Measurements from ENCODE around the gene SPOCD1. TPM values are rescaled to one million over a fixed set of nuclear protein-coding genes. Genes with fewer than 3 reads are reported as not detected.

Gene SPOCD1
- total RNA-seq, 4 donors from 2014 or later: 0.48 to 0.80 TPM; not detected in 2

DNA sequence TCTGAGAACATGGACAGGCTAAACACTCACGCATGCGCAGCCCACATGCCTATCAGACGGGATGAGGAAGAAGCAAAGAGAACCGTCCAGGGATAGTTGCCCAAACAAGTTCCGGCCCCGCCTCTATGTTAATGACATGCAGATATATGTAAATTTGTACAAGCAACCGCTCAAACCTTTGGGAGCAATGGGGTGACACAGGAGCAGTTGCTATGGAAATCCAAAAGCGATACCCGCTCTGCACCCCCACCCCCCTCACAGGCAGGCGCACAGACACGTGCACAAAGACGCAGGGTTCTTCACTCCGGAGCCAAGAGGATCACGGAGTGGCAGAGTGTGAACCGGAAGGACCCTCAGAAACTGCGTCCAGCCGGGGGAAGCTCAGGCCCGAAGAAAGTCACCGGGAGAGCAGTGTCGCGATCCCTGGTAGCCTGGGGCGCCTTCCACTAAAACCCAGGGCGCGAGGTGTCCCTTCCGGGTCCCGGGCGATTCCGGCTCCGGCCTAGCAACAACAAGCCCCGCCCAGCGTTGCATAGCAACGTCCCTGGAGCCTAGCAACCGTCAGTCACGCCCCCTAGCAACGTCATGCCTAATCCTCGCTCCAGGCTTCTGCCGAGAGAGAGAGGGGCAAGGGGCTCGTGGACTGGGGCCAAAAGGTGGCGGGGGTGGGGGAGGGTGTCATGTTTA is 27.5 kb downstream of the SPOCD1 start:
- in situ Hi-C loops (cut with MboI; ENCODE audit: low pct_ligation_motif_present in 1 of 4, low pct_unique_long_range_greater_than_20kb in 1 of 4, low sequenced_read_pairs in 3 of 4): loop anchor here (5.0 to 25.0 kb wide), 3 partner anchors 123 to 126 kb away; no protein-coding TSS in a partner anchor

DNA sequence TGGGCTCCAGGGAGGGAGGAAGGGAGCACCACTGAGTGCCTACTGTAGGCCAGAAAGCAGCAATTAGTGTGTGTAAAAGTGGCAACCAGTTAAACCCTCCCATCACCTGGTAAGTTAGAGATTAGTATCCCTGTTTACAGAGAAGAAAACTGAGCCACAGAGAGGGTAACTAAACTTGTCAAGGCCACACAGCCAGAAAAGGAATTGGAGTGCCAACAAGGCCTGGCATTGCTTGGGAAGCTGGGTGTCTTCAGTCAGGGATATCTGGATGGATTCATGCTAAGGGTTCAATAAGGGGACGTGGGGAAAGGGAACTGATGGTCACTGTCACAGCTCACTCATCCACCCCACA is 28.1 kb downstream of the SPOCD1 start:
- TF ChIP-seq EP300 (IDR thresholded peaks at IDR 0.05; ENCODE audit: low read depth): no peak
- TF ChIP-seq, protein P1, sequence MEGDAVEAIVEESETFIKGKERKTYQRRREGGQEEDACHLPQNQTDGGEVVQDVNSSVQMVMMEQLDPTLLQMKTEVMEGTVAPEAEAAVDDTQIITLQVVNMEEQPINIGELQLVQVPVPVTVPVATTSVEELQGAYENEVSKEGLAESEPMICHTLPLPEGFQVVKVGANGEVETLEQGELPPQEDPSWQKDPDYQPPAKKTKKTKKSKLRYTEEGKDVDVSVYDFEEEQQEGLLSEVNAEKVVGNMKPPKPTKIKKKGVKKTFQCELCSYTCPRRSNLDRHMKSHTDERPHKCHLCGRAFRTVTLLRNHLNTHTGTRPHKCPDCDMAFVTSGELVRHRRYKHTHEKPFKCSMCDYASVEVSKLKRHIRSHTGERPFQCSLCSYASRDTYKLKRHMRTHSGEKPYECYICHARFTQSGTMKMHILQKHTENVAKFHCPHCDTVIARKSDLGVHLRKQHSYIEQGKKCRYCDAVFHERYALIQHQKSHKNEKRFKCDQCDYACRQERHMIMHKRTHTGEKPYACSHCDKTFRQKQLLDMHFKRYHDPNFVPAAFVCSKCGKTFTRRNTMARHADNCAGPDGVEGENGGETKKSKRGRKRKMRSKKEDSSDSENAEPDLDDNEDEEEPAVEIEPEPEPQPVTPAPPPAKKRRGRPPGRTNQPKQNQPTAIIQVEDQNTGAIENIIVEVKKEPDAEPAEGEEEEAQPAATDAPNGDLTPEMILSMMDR (IDR thresholded peaks at IDR 0.05): no peak
- no peak for TF ChIP-seq POLR2AphosphoS5 (IDR thresholded peaks at IDR 0.05)
- TF ChIP-seq POLR2A (IDR thresholded peaks at IDR 0.05): no peak
- DNase-seq: no peak
- no peaks in the 10 kb centered on the region for H3K9me3 ChIP-seq
- intact Hi-C loops (cut with DNase I; ENCODE audit: low total_unique reads) (loop anchor here (2.0 to 10.0 kb wide), 2 partner anchors 125 to 223 kb away; no protein-coding TSS in a partner anchor), in situ Hi-C loops (cut with MboI; ENCODE audit: low pct_ligation_motif_present in 1 of 4, low pct_unique_long_range_greater_than_20kb in 1 of 4, low sequenced_read_pairs in 3 of 4) (loop anchor here (5.0 to 25.0 kb wide), 3 partner anchors 123 to 125 kb away; no protein-coding TSS in a partner anchor)
- H3K4me1 ChIP-seq: peaks cover 0 to 15% (median 6%) of the 10 kb centered on the region in 4 donors
- no peaks in the 10 kb centered on the region for H3K36me3 ChIP-seq
- peak overlapping the region in 1 of 4 donors; percentile 57 for H3K4me3 ChIP-seq
- WGBS, 2 donors (ENCODE audit: low coverage in 1 of 2): 33 to 50% methylated on average over 1 of the region's 1 CpG
- H3K27me3 ChIP-seq: no peaks in the 10 kb centered on the region
- peak overlapping the region; percentile 81 to 90 (median 88) for H3K27ac ChIP-seq

More for the DNA sequence above, 27.5 kb downstream of the SPOCD1 start:
- H3K27me3 ChIP-seq: no peaks in the 10 kb centered on the region
- WGBS, 2 donors (ENCODE audit: low coverage in 1 of 2): 1 to 6% methylated on average over 12 to 29 of the region's 39 CpGs
- TF ChIP-seq POLR2AphosphoS5 (IDR thresholded peaks at IDR 0.05): peak in 2 of 3 donors; percentile 59 to 61
- TF ChIP-seq, protein P1 (IDR thresholded peaks at IDR 0.05): no peak
- peak; percentile 58 for TF ChIP-seq POLR2A (IDR thresholded peaks at IDR 0.05)
- no peak for TF ChIP-seq EP300 (IDR thresholded peaks at IDR 0.05; ENCODE audit: low read depth)
- DNase-seq: peak; percentile 96
- H3K27ac ChIP-seq: peak overlapping the region; percentile 81 to 90 (median 88)
- no peaks in the 10 kb centered on the region for H3K36me3 ChIP-seq
- intact Hi-C loops (cut with DNase I; ENCODE audit: low total_unique reads): loop anchor here (2.0 to 10.0 kb wide), 2 partner anchors 125 to 223 kb away; no protein-coding TSS in a partner anchor
- H3K9me3 ChIP-seq: no peaks in the 10 kb centered on the region
- peak overlapping the region; percentile 41 to 66 (median 53) for H3K4me3 ChIP-seq
- H3K4me1 ChIP-seq: peaks cover 0 to 15% (median 6%) of the 10 kb centered on the region in 4 donors

DNA sequence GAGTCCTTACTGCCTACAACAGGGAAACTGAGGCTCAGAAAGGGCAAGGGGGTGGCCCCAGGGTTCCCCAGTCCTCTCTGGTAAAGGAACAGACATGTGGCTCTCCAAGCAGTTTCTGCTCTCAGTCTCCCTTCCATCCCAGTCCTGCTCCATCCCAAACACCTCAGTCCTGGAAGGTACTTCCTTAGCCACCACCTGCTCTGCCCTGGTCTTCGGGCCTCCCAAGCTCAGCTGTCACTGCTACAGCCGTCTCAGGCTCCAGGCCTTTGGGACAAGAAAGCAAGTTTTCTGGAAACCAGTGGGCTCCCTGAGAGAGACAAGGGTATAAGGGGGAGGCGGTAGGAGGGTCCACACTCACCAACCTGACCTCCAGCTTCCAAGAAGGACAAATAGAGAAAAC is 28.6 kb downstream of the SPOCD1 start:
- H3K4me3 ChIP-seq: no peak overlapping the region
- TF ChIP-seq POLR2AphosphoS5 (IDR thresholded peaks at IDR 0.05) (no peak), POLR2A (IDR thresholded peaks at IDR 0.05) (no peak), EP300 (IDR thresholded peaks at IDR 0.05; ENCODE audit: low read depth) (no peak)
- TF ChIP-seq, protein P1 (IDR thresholded peaks at IDR 0.05): no peak
- no peaks in the 10 kb centered on the region for H3K27me3 ChIP-seq
- no peaks in the 10 kb centered on the region for H3K36me3 ChIP-seq
- no peak for DNase-seq
- intact Hi-C loops (cut with DNase I; ENCODE audit: low total_unique reads): loop anchor here (10.0 kb wide), 1 partner anchor 222 kb away; no protein-coding TSS in a partner anchor
- 50 to 92% methylated on average over 1 to 3 of the region's 3 CpGs for WGBS, 2 donors (ENCODE audit: low coverage in 1 of 2)
- H3K27ac ChIP-seq: peak overlapping the region in 2 of 4 donors; percentile 87 to 90
- no peaks in the 10 kb centered on the region for H3K9me3 ChIP-seq
- in situ Hi-C loops (cut with MboI; ENCODE audit: low pct_ligation_motif_present in 1 of 4, low pct_unique_long_range_greater_than_20kb in 1 of 4, low sequenced_read_pairs in 3 of 4): loop anchor here (5.0 to 25.0 kb wide), 3 partner anchors 122 to 125 kb away; no protein-coding TSS in a partner anchor
- peaks cover 0 to 15% (median 6%) of the 10 kb centered on the region in 4 donors for H3K4me1 ChIP-seq

- no peak overlapping the region for H3K27ac ChIP-seq
- in situ Hi-C loops (cut with MboI; ENCODE audit: low pct_ligation_motif_present in 1 of 4, low pct_unique_long_range_greater_than_20kb in 1 of 4, low sequenced_read_pairs in 3 of 4): loop anchor here (5.0 to 25.0 kb wide), 3 partner anchors 122 to 124 kb away; no protein-coding TSS in a partner anchor
Observed at GRCh38 chr1:31786366-31787060, 29.3 kb downstream of the SPOCD1 start.

More at GRCh38 chr1:31786366-31787060, 29.3 kb downstream of the SPOCD1 start:
- H3K4me3 ChIP-seq: no peak overlapping the region
- no peak for TF ChIP-seq POLR2A (IDR thresholded peaks at IDR 0.05)
- TF ChIP-seq, protein P1 (IDR thresholded peaks at IDR 0.05): no peak
- no peak for TF ChIP-seq POLR2AphosphoS5 (IDR thresholded peaks at IDR 0.05)
- no peak for TF ChIP-seq EP300 (IDR thresholded peaks at IDR 0.05; ENCODE audit: low read depth)
- WGBS, 2 donors (ENCODE audit: low coverage in 1 of 2): 73 to 92% methylated on average over 5 to 16 of the region's 16 CpGs
- no peaks in the 10 kb centered on the region for H3K27me3 ChIP-seq
- H3K36me3 ChIP-seq: no peaks in the 10 kb centered on the region
- H3K9me3 ChIP-seq: no peaks in the 10 kb centered on the region
- intact Hi-C loops (cut with DNase I; ENCODE audit: low total_unique reads): loop anchor here (10.0 kb wide), 1 partner anchor 222 kb away; no protein-coding TSS in a partner anchor
- H3K4me1 ChIP-seq: peaks cover 0 to 15% (median 6%) of the 10 kb centered on the region in 4 donors
- no peak for DNase-seq

All from transverse colon (tissue), 4 donors.